Ectodermal cell (in vitro differentiated cells): Measurements from ENCODE around the gene GCN1.

Experiments used
- H3K27ac ChIP-seq: 2 replicates; pipeline ENCODE4 v1.7.0; 2013; ENCODE audit warnings: mild to moderate bottlenecking, low read depth, low read length; ENCODE audit not compliant: insufficient read depth, poor library complexity, severe bottlenecking
- H3K27me3 ChIP-seq: 2 replicates; pipeline ENCODE4 v1.7.0; 2013; ENCODE audit warnings: mild to moderate bottlenecking, low read length; ENCODE audit not compliant: insufficient read depth, control insufficient read depth, poor library complexity, severe bottlenecking
- H3K36me3 ChIP-seq: one replicate; pipeline ENCODE4 v1.7.0; 2013; ENCODE audit warnings: low read length; ENCODE audit not compliant: control insufficient read depth, insufficient read depth
- H3K4me1 ChIP-seq: one replicate; pipeline ENCODE4 v1.7.0; 2013; ENCODE audit warnings: low read length; ENCODE audit not compliant: control insufficient read depth, insufficient read depth
- H3K4me3 ChIP-seq: 2 replicates; pipeline ENCODE4 v1.7.0; 2013; ENCODE audit warnings: low read depth, low read length, control low read depth; ENCODE audit not compliant: insufficient read depth
- H3K9me3 ChIP-seq: 2 replicates; pipeline ENCODE4 v1.7.0; 2013; ENCODE audit warnings: mild to moderate bottlenecking, low read length, moderate library complexity; ENCODE audit not compliant: control insufficient read depth
- WGBS, 2 experiments: methylation state at CpG; one replicate each; pipeline ENCODE4 v1.1.7; 2013; ENCODE audit warnings: missing lambda C conversion rate in 2 of 2; 5-methylcytosine and 5-hydroxymethylcytosine counted together

The GCN1 gene

GRCh38 chr12:120228291-120229070 lies 34.0 kb upstream of the GCN1 start:
- H3K36me3 ChIP-seq, result no peaks in the 10 kb centered on the region
- H3K4me3 ChIP-seq, result no peak overlapping the region
- 15% methylated on average over 23 of the region's 23 CpGs for WGBS, 2 experiments
- H3K27ac ChIP-seq, result peak overlapping the region; percentile 73
- H3K27me3 ChIP-seq, result no peaks in the 10 kb centered on the region
- H3K9me3 ChIP-seq, result no peaks in the 10 kb centered on the region
- H3K4me1 ChIP-seq, result peaks cover 74% of the 10 kb centered on the region

DNA sequence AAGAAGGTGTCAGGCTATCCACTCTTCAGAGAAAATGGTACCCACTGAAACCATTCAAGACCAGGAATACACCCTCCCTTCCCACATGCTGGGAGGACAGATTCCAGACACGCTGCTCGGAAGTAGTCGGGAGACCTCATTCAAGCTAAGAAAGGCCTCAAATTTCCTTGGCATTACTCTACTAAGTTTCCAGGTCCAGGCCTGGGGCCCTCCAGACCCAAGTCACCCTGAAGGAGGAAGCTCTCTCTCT lies 33.5 kb upstream of the GCN1 start:
- WGBS, 2 experiments, result 18 to 33% methylated on average over 3 of the region's 3 CpGs
- Histone ChIP-seq H3K27ac (peak overlapping the region; percentile 33), H3K4me1 (peaks cover 71% of the 10 kb centered on the region)

DNA sequence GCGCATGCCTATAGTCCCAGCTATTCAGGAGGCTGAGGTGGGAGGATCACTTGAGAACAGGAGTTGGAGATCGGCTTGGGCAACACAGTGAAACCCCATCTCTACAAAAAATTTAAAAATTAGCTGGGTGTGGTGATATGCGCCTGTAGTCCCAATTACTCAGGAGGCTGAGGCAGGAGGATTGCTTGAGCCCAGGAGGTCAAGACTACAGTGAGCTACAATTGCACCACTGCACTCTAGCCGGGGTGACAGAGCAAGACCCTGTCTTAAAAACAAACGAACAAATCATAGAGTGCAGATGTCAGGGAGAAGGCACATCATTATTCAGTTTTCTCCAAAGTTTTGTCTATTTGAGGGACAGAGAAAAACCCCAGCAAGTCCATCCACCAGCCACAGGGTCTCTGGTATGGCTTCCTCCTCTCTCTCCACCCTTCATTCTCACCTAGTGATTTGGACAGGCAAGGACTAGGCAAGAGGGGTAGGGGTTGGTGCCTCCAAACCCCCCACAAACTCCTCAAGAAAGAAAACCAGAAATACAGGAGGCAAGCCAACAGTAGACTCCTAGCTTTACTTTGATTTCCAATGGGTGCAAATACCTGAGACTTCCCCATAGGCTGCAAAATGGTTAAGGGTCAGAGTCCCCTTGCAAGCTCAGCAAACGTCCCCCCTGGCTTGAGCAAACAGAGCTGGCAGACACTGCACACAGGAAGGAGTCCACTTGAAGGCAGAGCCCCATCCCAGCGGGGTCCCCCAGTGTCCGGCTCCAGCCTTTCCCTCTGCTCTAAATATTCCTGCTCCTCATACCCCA lies 32.9 kb upstream of the GCN1 start:
- WGBS, 2 experiments, result 88 to 89% methylated on average over 8 of the region's 8 CpGs
- no peaks in the 10 kb centered on the region for H3K27me3 ChIP-seq
- no peaks in the 10 kb centered on the region for H3K9me3 ChIP-seq
- H3K27ac ChIP-seq, result no peak overlapping the region
- H3K4me3 ChIP-seq, result no peak overlapping the region
- H3K36me3 ChIP-seq, result peaks cover 3% of the 10 kb centered on the region
- H3K4me1 ChIP-seq, result peaks cover 67% of the 10 kb centered on the region

More for the DNA sequence above, 33.5 kb upstream of the GCN1 start:
- no peak overlapping the region for H3K4me3 ChIP-seq
- no peaks in the 10 kb centered on the region for H3K27me3 ChIP-seq
- no peaks in the 10 kb centered on the region for H3K9me3 ChIP-seq
- no peaks in the 10 kb centered on the region for H3K36me3 ChIP-seq

- Histone ChIP-seq H3K9me3 (no peaks in the 10 kb centered on the region), H3K27me3 (no peaks in the 10 kb centered on the region), H3K27ac (no peak overlapping the region), H3K36me3 (peaks cover 11% of the 10 kb centered on the region), H3K4me1 (peaks cover 57% of the 10 kb centered on the region), H3K4me3 (no peak overlapping the region)
- WGBS, 2 experiments, result 91 to 92% methylated on average over 13 of the region's 13 CpGs
These were observed 31.5 kb upstream of the GCN1 start for GRCh38 chr12:120225852-120226640.

DNA sequence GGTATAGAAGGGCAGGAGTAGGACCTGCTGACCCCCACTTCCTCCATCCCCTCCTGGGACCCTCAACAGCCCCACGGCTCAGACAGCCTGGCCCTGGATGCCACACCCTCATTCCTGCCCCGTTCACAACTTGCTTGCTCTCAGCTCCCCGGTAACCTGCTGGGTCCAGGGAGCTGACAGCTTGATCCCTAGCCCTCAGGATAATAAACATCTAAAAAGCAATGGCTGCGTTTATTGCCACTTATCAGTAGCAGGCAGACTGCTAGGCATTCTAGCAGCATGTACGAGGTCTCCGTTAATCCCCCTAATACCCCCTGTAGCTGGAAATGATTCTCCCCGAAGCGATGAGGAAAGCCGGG lies 30.7 kb upstream of the GCN1 start:
- Histone ChIP-seq H3K4me3 (no peak overlapping the region), H3K27ac (peak overlapping the region; percentile 36), H3K9me3 (no peaks in the 10 kb centered on the region), H3K27me3 (no peaks in the 10 kb centered on the region), H3K36me3 (peaks cover 11% of the 10 kb centered on the region), H3K4me1 (peaks cover 53% of the 10 kb centered on the region)
- WGBS, 2 experiments, result 51 to 54% methylated on average over 9 of the region's 9 CpGs

GRCh38 chr12:120224304-120225199 lies 30.0 kb upstream of the GCN1 start:
- peaks cover 11% of the 10 kb centered on the region for H3K36me3 ChIP-seq
- H3K4me3 ChIP-seq, result no peak overlapping the region
- H3K27me3 ChIP-seq, result no peaks in the 10 kb centered on the region
- WGBS, 2 experiments, result 88 to 89% methylated on average over 25 of the region's 25 CpGs
- no peak overlapping the region for H3K27ac ChIP-seq
- peaks cover 47% of the 10 kb centered on the region for H3K4me1 ChIP-seq
- no peaks in the 10 kb centered on the region for H3K9me3 ChIP-seq

DNA sequence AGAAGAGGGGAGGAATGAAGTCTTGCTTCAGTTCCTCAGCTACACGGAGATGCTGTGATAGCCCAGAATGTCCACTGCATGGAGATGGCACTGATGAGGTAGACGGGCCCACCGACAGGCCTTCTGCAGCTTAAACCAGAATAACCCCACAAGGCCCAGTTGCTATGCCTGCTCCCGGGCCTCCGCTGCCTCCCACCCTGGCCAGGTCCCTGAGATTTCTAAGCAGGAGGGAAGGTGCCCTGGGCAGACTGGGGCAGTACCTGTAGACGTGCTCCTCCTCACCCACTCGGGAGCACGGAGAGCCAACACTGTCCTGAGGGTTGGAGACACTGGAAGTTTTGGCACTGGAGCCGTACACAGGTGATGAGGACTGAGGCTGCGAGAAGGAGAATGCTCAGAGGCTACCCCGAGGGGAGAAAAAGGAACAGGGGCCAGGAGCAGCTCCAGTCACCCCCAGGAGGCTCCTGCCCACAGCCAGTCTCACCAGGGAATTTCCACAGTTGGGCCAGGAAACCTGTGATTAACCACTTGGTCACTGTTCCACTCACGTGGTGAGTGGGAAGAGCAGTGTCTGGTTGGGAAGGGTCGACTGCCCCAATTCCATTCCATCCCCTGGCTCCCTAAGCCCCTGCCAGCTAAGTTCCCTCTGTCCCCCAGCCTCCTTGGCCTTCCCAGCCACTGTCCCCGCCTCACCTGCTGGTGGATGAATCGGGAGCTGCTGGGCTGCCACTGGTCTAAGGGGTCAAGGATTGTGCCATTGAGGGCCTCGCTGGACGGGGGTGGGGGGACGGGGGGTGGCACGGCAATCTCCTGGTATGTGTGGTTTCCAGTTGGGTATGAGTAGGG lies 29.2 kb upstream of the GCN1 start:
- WGBS, 2 experiments, result 93 to 95% methylated on average over 19 of the region's 19 CpGs

DNA sequence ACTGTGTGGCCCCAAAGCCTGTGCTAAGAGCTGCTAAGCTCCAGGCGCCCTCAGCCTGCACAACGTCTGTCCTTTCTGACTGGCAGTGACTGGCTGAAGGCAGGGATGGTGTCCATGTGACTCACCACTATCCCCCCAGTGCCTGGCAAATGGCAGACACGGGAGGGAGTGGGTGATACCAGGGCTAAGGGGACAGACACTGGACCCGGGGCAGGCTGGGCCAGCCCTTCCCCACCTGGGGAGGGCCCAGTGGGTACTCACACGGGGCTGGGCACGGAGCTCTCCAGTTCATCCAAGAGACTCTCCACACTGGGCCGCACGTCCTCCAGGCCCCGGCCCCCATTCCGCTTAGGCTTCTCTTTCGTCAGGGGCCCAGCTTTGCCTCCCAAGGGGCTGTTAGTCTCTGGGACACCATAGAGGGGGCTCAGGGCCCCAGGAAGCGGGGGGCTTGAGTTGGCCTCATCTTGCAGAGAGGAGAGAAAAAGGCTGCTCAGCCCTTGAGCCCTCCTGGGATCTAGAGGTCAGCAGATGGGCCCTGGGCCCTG lies 27.8 kb upstream of the GCN1 start:
- WGBS, 2 experiments, result 94 to 95% methylated on average over 12 of the region's 12 CpGs
- Histone ChIP-seq H3K4me1 (peaks cover 25% of the 10 kb centered on the region), H3K9me3 (no peaks in the 10 kb centered on the region), H3K27me3 (no peaks in the 10 kb centered on the region), H3K4me3 (no peak overlapping the region), H3K27ac (no peak overlapping the region), H3K36me3 (peaks cover 16% of the 10 kb centered on the region)

More for the DNA sequence above, 29.2 kb upstream of the GCN1 start:
- H3K4me3 ChIP-seq, result no peak overlapping the region
- no peaks in the 10 kb centered on the region for H3K27me3 ChIP-seq
- H3K4me1 ChIP-seq, result peaks cover 38% of the 10 kb centered on the region
- peaks cover 16% of the 10 kb centered on the region for H3K36me3 ChIP-seq
- H3K27ac ChIP-seq, result no peak overlapping the region
- no peaks in the 10 kb centered on the region for H3K9me3 ChIP-seq

DNA sequence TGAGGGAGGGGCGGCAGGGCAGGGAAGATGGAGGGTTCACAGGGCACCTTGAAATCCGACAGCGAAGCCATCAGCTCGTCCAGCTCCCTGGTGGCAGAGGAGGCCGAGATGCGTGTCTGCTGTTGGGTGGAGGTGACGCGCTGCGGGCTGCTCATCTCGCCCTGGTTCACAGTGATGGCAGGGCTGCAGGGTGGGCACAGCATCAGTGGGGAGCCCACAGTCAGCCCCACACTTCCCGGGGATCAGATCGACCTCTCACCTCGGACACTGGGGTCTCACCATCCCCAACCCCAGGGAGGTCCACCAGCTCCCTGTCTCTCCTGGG lies 27.0 kb upstream of the GCN1 start:
- Histone ChIP-seq H3K36me3 (peaks cover 16% of the 10 kb centered on the region), H3K9me3 (no peaks in the 10 kb centered on the region), H3K4me1 (peaks cover 25% of the 10 kb centered on the region), H3K4me3 (no peak overlapping the region), H3K27me3 (no peaks in the 10 kb centered on the region), H3K27ac (no peak overlapping the region)
- 94 to 97% methylated on average over 13 of the region's 13 CpGs for WGBS, 2 experiments
